H9 (cell line): ENCODE results near the gene PTGDR2. TPM values are rescaled to one million over a fixed set of nuclear protein-coding genes. Genes with fewer than 3 reads are reported as not detected.
A peak's percentile ranks its signal among the peaks of the same experiment; 100 is the strongest.

ENCODE experiments used
- DNase-seq: peaks from one replicate; pipeline ENCODE4 v3.0.0-alpha.2; 2017
- H2AFZ ChIP-seq: one replicate; pipeline ENCODE4 v1.6.1; 2013; ENCODE audit warnings: mild to moderate bottlenecking, low read length, control low read depth, moderate library complexity
- H2AK5ac ChIP-seq: 2 replicates; pipeline ENCODE4 v1.6.1; 2013; ENCODE audit warnings: low read length, control low read depth, mixed read lengths; ENCODE audit not compliant: insufficient read length
- H2BK120ac ChIP-seq: one replicate; pipeline ENCODE4 v1.6.1; 2013; ENCODE audit warnings: low read depth, mild to moderate bottlenecking, low read length, control low read depth, inconsistent platforms; ENCODE audit not compliant: poor library complexity, severe bottlenecking
- H2BK12ac ChIP-seq: 2 replicates; pipeline ENCODE4 v1.6.1; 2013; ENCODE audit warnings: low read length, control low read depth, mixed read lengths, low read depth; ENCODE audit not compliant: insufficient read length
- H2BK15ac ChIP-seq: 2 replicates; pipeline ENCODE4 v1.6.1; 2013; ENCODE audit warnings: low read depth, low read length, control low read depth
- H2BK20ac ChIP-seq: one replicate; pipeline ENCODE4 v1.6.1; 2013; ENCODE audit warnings: low read depth, mild to moderate bottlenecking, low read length, control low read depth, inconsistent platforms; ENCODE audit not compliant: poor library complexity, severe bottlenecking
- H2BK5ac ChIP-seq: 2 replicates; pipeline ENCODE4 v1.6.1; 2013; ENCODE audit warnings: low read length, control low read depth, mixed read lengths; ENCODE audit not compliant: insufficient read length
- H3K14ac ChIP-seq: 2 replicates; pipeline ENCODE4 v1.6.1; 2013; ENCODE audit warnings: low read length, control low read depth; ENCODE audit not compliant: insufficient read depth
- H3K18ac ChIP-seq: 2 replicates; pipeline ENCODE4 v1.6.1; 2013; ENCODE audit warnings: low read depth, mild to moderate bottlenecking, mixed read lengths, low read length, control low read depth; ENCODE audit not compliant: insufficient read length
- H3K23ac ChIP-seq: 2 replicates; pipeline ENCODE4 v1.6.1; 2013; ENCODE audit warnings: low read length, control low read depth, mixed read lengths, low read depth; ENCODE audit not compliant: insufficient read length
- H3K23me2 ChIP-seq: 2 replicates; pipeline ENCODE4 v1.6.1; 2013; ENCODE audit warnings: low read depth, mild to moderate bottlenecking, mixed read lengths, low read length, control low read depth; ENCODE audit not compliant: insufficient read length, poor library complexity, severe bottlenecking
- H3K27ac ChIP-seq: 2 replicates; pipeline ENCODE4 v1.5.1; 2013; ENCODE audit warnings: low read length, control low read depth, mixed read lengths, low read depth; ENCODE audit not compliant: insufficient read length
- H3K27me3 ChIP-seq: 2 replicates; pipeline ENCODE4 v1.6.1; 2013; ENCODE audit warnings: low read length, control low read depth, inconsistent platforms; ENCODE audit not compliant: insufficient read depth
- H3K4ac ChIP-seq: 2 replicates; pipeline ENCODE4 v1.6.1; 2013; ENCODE audit warnings: low read depth, mild to moderate bottlenecking, control low read depth, inconsistent platforms, low read length, moderate library complexity
- H3K4me1 ChIP-seq: 2 replicates; pipeline ENCODE4 v1.6.1; 2013; ENCODE audit warnings: low read length, control low read depth, inconsistent platforms; ENCODE audit not compliant: insufficient read depth
- H3K4me2 ChIP-seq: 2 replicates; pipeline ENCODE4 v1.6.1; 2013; ENCODE audit warnings: low read length, control low read depth, mixed read lengths; ENCODE audit not compliant: insufficient read length, insufficient read depth
- H3K56ac ChIP-seq: 2 replicates; pipeline ENCODE4 v1.6.1; 2013; ENCODE audit warnings: low read depth, mild to moderate bottlenecking, mixed read lengths, low read length, control low read depth; ENCODE audit not compliant: insufficient read length
- H3K79me1 ChIP-seq: 2 replicates; pipeline ENCODE4 v1.6.1; 2013; ENCODE audit warnings: low read depth, mild to moderate bottlenecking, moderate library complexity, low read length, control low read depth, inconsistent platforms; ENCODE audit not compliant: insufficient read depth, poor library complexity, severe bottlenecking
- H3K79me2 ChIP-seq: 2 replicates; pipeline ENCODE4 v1.6.1; 2013; ENCODE audit warnings: low read length, control low read depth, inconsistent platforms; ENCODE audit not compliant: insufficient read depth
- H3K9ac ChIP-seq: 2 replicates; pipeline ENCODE4 v1.6.1; 2013; ENCODE audit warnings: low read length, control low read depth, mixed read lengths; ENCODE audit not compliant: insufficient read length; ENCODE audit errors: extremely low read depth
- H3K9me3 ChIP-seq: one replicate; pipeline ENCODE4 v1.6.1; 2013; ENCODE audit warnings: low read depth, low read length, inconsistent platforms; ENCODE audit not compliant: control insufficient read depth
- H3T11ph ChIP-seq: one replicate; pipeline ENCODE4 v1.6.1; 2013; ENCODE audit warnings: mild to moderate bottlenecking, low read length, control low read depth, inconsistent platforms
- H4K20me1 ChIP-seq: one replicate; pipeline ENCODE4 v1.6.1; 2013; ENCODE audit not compliant: control insufficient read depth, insufficient read length, insufficient read depth
- H4K5ac ChIP-seq: 2 replicates; pipeline ENCODE4 v1.6.1; 2013; ENCODE audit warnings: low read depth, mild to moderate bottlenecking, mixed read lengths, low read length, control low read depth; ENCODE audit not compliant: insufficient read length
- H4K8ac ChIP-seq: replicated peaks from 2 replicates; pipeline ENCODE4 v1.6.1; 2013; ENCODE audit warnings: low read length, control low read depth, mixed read lengths, low read depth; ENCODE audit not compliant: insufficient read length
- H4K91ac ChIP-seq: 2 replicates; pipeline ENCODE4 v1.6.1; 2013; ENCODE audit warnings: low read depth, mild to moderate bottlenecking, moderate library complexity, mixed read lengths, low read length, control low read depth; ENCODE audit not compliant: insufficient read length
- H3K27ac Mint-ChIP-seq, 3 experiments: 2 replicates in 2 of 3; 3 replicates in 1 of 3; pipeline ENCODE4 v1.8.0; 2020 to 2021; ENCODE audit warnings: mixed read lengths in 3 of 3, mild to moderate bottlenecking in 1 of 3, moderate library complexity in 1 of 3
- H3K27me3 Mint-ChIP-seq: 2 replicates; pipeline ENCODE4 v1.8.0; 2021; ENCODE audit warnings: low read depth, mild to moderate bottlenecking, moderate library complexity, mixed read lengths
- H3K36me3 Mint-ChIP-seq, 3 experiments: 2 replicates in 2 of 3; 3 replicates in 1 of 3; pipeline ENCODE4 v1.8.0; 2020 to 2021; ENCODE audit warnings: low read depth in 3 of 3, mixed read lengths in 3 of 3; ENCODE audit not compliant: insufficient read depth in 1 of 3
- H3K4me1 Mint-ChIP-seq, 2 experiments: 2 replicates each; pipeline ENCODE4 v1.8.0; 2020; ENCODE audit warnings: mixed read lengths in 2 of 2
- H3K4me3 Mint-ChIP-seq, 2 experiments: 2 replicates in 1 of 2; 3 replicates in 1 of 2; pipeline ENCODE4 v1.8.0; 2020 to 2021; ENCODE audit warnings: mild to moderate bottlenecking in 2 of 2, mixed read lengths in 2 of 2, moderate library complexity in 1 of 2
- H3K9me3 Mint-ChIP-seq, 2 experiments: 2 replicates in 1 of 2; 3 replicates in 1 of 2; pipeline ENCODE4 v1.8.0; 2020; ENCODE audit warnings: mild to moderate bottlenecking in 2 of 2, mixed read lengths in 2 of 2, moderate library complexity in 1 of 2
- WGBS: extraction: QIAGEN DNeasy Blood & Tissue Kit; methylation state at CpG from one replicate; pipeline ENCODE4 v1.1.7; 2013; ENCODE audit warnings: missing lambda C conversion rate, low lambda C conversion rate, mixed read lengths; ENCODE audit not compliant: insufficient read length; ENCODE audit errors: extremely low coverage; 5-methylcytosine and 5-hydroxymethylcytosine counted together
- total RNA-seq: library from RNA; stranded (reverse); gene quantifications from 2 replicates; pipeline ENCODE4 v1.2.1, GENCODE V29; 2021
- TF ChIP-seq, protein P1 (sequence below): fragments of 200-600 bp; sonication (generic); conservative IDR thresholded peaks from 3 replicates; pipeline ENCODE4 v1.8.0; 2021; ENCODE audit warnings: antibody characterized with exemption, mild to moderate bottlenecking

PTGDR2 gene
- total RNA-seq, 1 experiment from 2014 or later, result not detected

DNA sequence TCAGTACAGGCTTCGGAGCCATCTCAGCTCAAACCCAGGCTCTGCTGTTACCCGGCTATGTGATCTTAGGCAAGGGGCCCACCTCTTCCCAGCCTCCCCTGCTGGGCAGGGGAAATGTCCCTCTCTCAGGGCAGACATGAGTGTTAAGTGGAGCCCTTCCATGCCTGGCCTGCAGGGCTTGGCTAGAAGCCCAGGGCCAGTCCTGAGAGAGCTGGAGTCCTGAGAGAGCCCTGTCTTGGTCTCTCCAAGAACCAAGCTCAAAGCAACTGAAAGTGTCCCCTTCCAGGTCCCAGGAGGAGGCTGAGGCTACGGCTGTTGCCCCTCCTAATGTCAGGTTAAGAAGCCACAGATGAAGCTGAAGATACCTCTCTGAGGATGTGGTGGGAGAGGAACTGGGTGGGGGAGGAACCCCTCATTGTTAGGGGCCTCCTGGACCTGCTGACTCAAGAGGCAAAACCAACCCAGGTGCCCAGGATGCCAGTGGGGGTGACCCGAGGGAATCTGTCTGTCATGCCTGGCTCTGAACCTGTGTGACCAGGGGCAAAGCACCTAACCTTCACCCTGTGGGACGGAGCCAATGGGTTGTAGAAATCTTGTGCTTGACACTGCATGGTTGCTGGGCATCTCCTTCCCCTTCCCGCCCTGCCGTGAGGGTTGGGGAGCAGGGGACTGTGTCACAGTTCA, 15.8 kb upstream of the PTGDR2 start:
- Mint-ChIP-seq H3K9me3 (no peaks in the 10 kb centered on the region), H3K27ac (peak overlapping the region in 1 of 3 experiments; percentile 44; a peak in 1 of 7 replicates), H3K36me3 (no peaks in the 10 kb centered on the region), H3K27me3 (no peaks in the 10 kb centered on the region; the same call in 1 of the 2 replicates), H3K4me1 (peaks cover 9 to 10% of the 10 kb centered on the region in 2 experiments), H3K4me3 (no peak overlapping the region)
- H2BK12ac ChIP-seq, result no peak overlapping the region
- H4K5ac ChIP-seq, result no peak overlapping the region
- no peaks in the 10 kb centered on the region for H3K27me3 ChIP-seq
- no peak overlapping the region for H3K4me2 ChIP-seq
- no peak overlapping the region for H3K4ac ChIP-seq
- no peak overlapping the region for H2BK15ac ChIP-seq
- H4K91ac ChIP-seq, result no peak overlapping the region
- no peaks in the 10 kb centered on the region for H4K20me1 ChIP-seq
- no peak overlapping the region for H2AK5ac ChIP-seq
- no peak overlapping the region for H3K9ac ChIP-seq
- H3K27ac ChIP-seq, result no peak overlapping the region
- H3T11ph ChIP-seq, result no peak overlapping the region
- no peak overlapping the region for H2BK120ac ChIP-seq
- no peaks in the 10 kb centered on the region for H3K23me2 ChIP-seq
- no peaks in the 10 kb centered on the region for H3K9me3 ChIP-seq
- DNase-seq, result no peak
- no peak overlapping the region for H4K8ac ChIP-seq
- H3K14ac ChIP-seq, result no peak overlapping the region; the same call in 1 of the 2 replicates
- H2BK5ac ChIP-seq, result no peak overlapping the region
- H2BK20ac ChIP-seq, result no peak overlapping the region
- H3K18ac ChIP-seq, result no peak overlapping the region
- peaks cover 2% of the 10 kb centered on the region; the same call in 1 of the 2 replicates for H3K4me1 ChIP-seq
- no peaks in the 10 kb centered on the region for H3K79me2 ChIP-seq
- WGBS, result no CpG with 5 or more reads among the region's 7 CpGs
- H3K23ac ChIP-seq, result no peak overlapping the region
- TF ChIP-seq, protein P1, sequence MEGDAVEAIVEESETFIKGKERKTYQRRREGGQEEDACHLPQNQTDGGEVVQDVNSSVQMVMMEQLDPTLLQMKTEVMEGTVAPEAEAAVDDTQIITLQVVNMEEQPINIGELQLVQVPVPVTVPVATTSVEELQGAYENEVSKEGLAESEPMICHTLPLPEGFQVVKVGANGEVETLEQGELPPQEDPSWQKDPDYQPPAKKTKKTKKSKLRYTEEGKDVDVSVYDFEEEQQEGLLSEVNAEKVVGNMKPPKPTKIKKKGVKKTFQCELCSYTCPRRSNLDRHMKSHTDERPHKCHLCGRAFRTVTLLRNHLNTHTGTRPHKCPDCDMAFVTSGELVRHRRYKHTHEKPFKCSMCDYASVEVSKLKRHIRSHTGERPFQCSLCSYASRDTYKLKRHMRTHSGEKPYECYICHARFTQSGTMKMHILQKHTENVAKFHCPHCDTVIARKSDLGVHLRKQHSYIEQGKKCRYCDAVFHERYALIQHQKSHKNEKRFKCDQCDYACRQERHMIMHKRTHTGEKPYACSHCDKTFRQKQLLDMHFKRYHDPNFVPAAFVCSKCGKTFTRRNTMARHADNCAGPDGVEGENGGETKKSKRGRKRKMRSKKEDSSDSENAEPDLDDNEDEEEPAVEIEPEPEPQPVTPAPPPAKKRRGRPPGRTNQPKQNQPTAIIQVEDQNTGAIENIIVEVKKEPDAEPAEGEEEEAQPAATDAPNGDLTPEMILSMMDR, result no peak
- no peak overlapping the region for H3K56ac ChIP-seq
- H2AFZ ChIP-seq, result no peak overlapping the region
- H3K79me1 ChIP-seq, result no peaks in the 10 kb centered on the region
